MCF 10A (cell line): ENCODE measurements around the gene NUAK2. TPM values are rescaled to one million over a fixed set of nuclear protein-coding genes. Genes with fewer than 3 reads are reported as not detected.

Experiments
- BruUV-seq: library from RNA; stranded (reverse); fragments of 400-500 nt; replicated peaks from 2 replicates; lab custom pipeline; 2021; lab: Mats Ljungman, UMichigan
- CTCF ChIA-PET: fragments of 300-600 bp; sonication (Branson Sonifier 250); formaldehyde crosslinking; extraction: SDS; loops from one replicate; lab custom pipeline; 2021; ENCODE audit warnings: antibody characterized with exemption, inconsistent platforms; lab: Yijun Ruan, JAX
- POLR2A ChIA-PET: fragments of 300-600, 350-650 bp; sonication (Branson Sonifier 250); formaldehyde crosslinking; extraction: SDS; loops from one replicate; lab custom pipeline; 2020; ENCODE audit warnings: antibody characterized with exemption, inconsistent platforms; lab: Yijun Ruan, JAX
- DNase-seq: peaks from one replicate; pipeline ENCODE4 v3.0.0-alpha.2; 2018; ENCODE audit not compliant: unreplicated experiment
- H3K27ac Mint-ChIP-seq: one replicate; pipeline ENCODE4 v1.8.0; 2022; ENCODE audit warnings: mild to moderate bottlenecking, low read depth, mixed read lengths; ENCODE audit not compliant: unreplicated experiment
- H3K27me3 Mint-ChIP-seq: one replicate; pipeline ENCODE4 v1.8.0; 2022; ENCODE audit warnings: mixed read lengths; ENCODE audit not compliant: insufficient read depth, unreplicated experiment
- H3K36me3 Mint-ChIP-seq: one replicate; pipeline ENCODE4 v1.8.0; 2022; ENCODE audit warnings: mild to moderate bottlenecking, moderate library complexity, mixed read lengths; ENCODE audit not compliant: insufficient read depth, unreplicated experiment
- H3K4me1 Mint-ChIP-seq: one replicate; pipeline ENCODE4 v1.8.0; 2022; ENCODE audit warnings: mixed read lengths; ENCODE audit not compliant: insufficient read depth, unreplicated experiment
- H3K4me3 Mint-ChIP-seq: one replicate; pipeline ENCODE4 v1.8.0; 2022; ENCODE audit warnings: mild to moderate bottlenecking, moderate library complexity, mixed read lengths; ENCODE audit not compliant: unreplicated experiment
- H3K9me3 Mint-ChIP-seq: one replicate; pipeline ENCODE4 v1.8.0; 2022; ENCODE audit warnings: mixed read lengths; ENCODE audit not compliant: unreplicated experiment
- intact Hi-C: fragments of 100-400 bp; cut with micrococcal nuclease; formaldehyde crosslinking; loops from 2 replicates; pipeline ENCODE4 v1.14.1; 2022
- total RNA-seq: library from RNA; stranded (reverse); gene quantifications from 2 replicates; pipeline ENCODE4 v1.2.3, GENCODE V29; 2022
- TF ChIP-seq, protein P1 (sequence below): fragments of 200-600 bp; IDR thresholded peaks from one replicate; pipeline ENCODE4 v1.8.0; 2022; ENCODE audit warnings: antibody characterized with exemption, mild to moderate bottlenecking; ENCODE audit not compliant: unreplicated experiment

NUAK2 gene
- total RNA-seq, 1 experiment from 2014 or later, result 6.0 TPM

DNA sequence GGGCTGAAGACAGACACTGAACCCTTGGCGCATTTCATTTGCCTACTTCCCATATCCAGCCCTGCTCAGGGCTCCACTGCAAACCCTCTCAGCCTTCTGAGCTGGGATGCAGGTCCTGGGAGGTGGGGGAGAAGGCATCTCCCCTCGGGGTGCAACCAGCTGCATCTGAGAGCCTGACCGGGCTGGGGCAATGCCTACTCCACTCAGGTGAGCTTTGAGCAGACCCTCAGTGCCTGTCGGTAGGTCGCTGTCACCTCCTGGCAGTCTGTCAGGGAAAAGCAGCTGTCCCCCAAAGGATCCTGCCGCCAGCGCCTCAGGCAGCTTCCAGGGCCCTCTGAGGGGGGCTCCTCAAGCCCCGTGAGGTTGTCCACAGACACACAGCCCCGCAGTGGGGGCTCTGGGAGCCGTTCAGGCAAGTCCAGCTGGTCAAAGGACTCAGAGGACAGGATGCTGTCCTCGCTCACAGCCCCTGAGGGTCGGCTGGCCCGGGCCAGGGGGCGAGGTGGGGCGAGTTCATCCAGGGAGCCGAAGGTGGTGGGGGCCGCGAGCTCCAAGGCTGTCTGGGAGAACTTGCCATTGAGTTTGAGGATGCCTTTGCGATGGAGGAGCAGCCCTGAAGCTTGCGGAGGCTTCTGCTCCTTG lies 18.2 kb downstream of the NUAK2 start:
- DNase-seq, result no peak
- Mint-ChIP-seq H3K4me1 (peaks cover 29% of the 10 kb centered on the region), H3K9me3 (no peaks in the 10 kb centered on the region), H3K27ac (no peak overlapping the region), H3K36me3 (peaks cover 58% of the 10 kb centered on the region), H3K4me3 (no peak overlapping the region), H3K27me3 (no peaks in the 10 kb centered on the region)
- TF ChIP-seq, protein P1, sequence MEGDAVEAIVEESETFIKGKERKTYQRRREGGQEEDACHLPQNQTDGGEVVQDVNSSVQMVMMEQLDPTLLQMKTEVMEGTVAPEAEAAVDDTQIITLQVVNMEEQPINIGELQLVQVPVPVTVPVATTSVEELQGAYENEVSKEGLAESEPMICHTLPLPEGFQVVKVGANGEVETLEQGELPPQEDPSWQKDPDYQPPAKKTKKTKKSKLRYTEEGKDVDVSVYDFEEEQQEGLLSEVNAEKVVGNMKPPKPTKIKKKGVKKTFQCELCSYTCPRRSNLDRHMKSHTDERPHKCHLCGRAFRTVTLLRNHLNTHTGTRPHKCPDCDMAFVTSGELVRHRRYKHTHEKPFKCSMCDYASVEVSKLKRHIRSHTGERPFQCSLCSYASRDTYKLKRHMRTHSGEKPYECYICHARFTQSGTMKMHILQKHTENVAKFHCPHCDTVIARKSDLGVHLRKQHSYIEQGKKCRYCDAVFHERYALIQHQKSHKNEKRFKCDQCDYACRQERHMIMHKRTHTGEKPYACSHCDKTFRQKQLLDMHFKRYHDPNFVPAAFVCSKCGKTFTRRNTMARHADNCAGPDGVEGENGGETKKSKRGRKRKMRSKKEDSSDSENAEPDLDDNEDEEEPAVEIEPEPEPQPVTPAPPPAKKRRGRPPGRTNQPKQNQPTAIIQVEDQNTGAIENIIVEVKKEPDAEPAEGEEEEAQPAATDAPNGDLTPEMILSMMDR, result no peak
- CTCF ChIA-PET, result interaction anchor here (0.7 to 17.1 kb wide), 7 partner anchors 10 to 304 kb away, joined by 3 to 197 read pairs (median 5); partner anchors contain the start of gene NUAK2
- intact Hi-C loops, result no loop called here
- no TSS peak for BruUV-seq
- POLR2A ChIA-PET, result interaction anchor here (1.8 to 13.2 kb wide), 3 partner anchors 9 to 18 kb away, joined by 4 to 243 read pairs (median 201); partner anchors contain the start of gene NUAK2

DNA sequence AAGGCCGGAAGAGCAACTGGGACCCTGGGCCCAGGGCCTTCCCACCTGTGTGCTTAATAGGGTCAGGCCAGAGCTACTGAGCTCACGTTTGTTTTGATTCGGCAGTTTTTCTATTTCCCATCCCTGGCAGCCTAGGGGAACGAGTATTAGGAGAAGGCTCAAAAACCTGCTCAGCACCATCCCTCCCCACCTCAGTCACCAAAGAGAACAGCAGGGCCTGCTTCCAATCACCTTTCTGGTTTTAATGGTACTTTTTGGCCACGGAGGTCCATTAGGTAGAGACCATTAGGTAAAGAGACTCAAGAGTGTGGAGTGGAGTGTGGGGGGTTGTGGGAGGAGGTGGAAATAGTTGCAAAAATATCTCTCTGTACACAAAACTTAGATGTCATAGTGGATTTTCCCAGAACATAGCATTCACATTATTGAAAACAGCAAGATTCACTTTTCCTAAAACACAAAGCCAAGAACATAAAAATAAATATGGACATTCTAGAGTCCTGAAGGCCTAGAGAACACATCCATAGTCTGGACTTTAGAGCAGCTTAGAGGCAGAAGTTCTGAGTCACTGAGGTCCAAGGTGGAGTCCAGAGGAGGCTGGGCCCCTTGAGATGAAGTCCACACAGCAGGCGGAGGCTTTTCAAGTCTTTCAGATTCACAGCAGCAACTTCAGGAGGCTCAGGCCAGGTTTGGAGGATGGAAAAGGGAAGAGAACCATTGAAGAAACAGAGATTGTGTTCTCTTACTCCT lies 19.5 kb downstream of the NUAK2 start:
- no peaks in the 10 kb centered on the region for H3K9me3 Mint-ChIP-seq
- no peaks in the 10 kb centered on the region for H3K27me3 Mint-ChIP-seq
- intact Hi-C loops, result no loop called here
- POLR2A ChIA-PET, result interaction anchor here (1.0 to 13.2 kb wide), 5 partner anchors 10 to 31 kb away, joined by 3 to 243 read pairs (median 8); partner anchors contain the start of gene NUAK2
- DNase-seq, result no peak
- CTCF ChIA-PET, result interaction anchor here (0.7 to 17.1 kb wide), 6 partner anchors 16 to 72 kb away, joined by 3 to 197 read pairs (median 4); partner anchors contain the start of gene NUAK2
- peaks cover 44% of the 10 kb centered on the region for H3K36me3 Mint-ChIP-seq
- peaks cover 41% of the 10 kb centered on the region for H3K4me1 Mint-ChIP-seq
- peak overlapping the region; percentile 23 for H3K27ac Mint-ChIP-seq
- TSS peak; percentile 22 for BruUV-seq
- H3K4me3 Mint-ChIP-seq, result no peak overlapping the region
- TF ChIP-seq, protein P1, result no peak

DNA sequence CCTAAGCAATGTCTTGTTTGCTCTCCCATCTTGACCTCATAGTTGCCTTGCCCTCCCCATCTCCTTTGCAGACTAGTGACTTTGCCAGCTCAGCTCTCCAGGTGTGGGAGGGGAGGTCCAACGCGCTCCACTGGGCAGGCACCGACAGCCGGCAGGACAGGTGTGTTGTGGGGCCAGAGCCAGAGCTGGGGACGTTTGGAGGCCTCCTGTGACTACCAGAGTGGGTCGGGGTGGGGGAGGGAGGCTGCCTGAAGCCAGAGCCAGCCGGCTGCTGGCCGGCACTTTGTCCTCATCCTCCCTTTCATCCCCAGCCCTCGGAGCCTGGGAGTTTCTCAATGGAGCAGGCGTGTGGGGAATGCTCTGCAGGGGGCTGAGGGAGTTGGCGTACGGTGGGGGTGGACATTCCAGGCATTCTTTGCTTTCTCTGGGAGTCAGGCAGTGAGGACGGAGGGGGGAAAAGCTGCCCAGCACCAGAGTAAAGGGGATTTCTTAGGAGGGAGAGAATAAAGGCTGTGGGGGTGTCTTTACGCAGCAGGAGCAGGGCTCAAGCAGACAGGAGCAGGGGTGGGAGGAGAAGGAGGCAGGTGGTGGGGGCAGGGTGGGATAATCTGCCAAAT lies 20.2 kb downstream of the NUAK2 start:
- intact Hi-C loops, result no loop called here
- DNase-seq, result peak; percentile 91
- POLR2A ChIA-PET, result interaction anchor here (1.0 to 13.2 kb wide), 6 partner anchors 10 to 242 kb away, joined by 3 to 243 read pairs (median 6); partner anchors contain the start of gene NUAK2
- Mint-ChIP-seq H3K27me3 (no peaks in the 10 kb centered on the region), H3K4me1 (peaks cover 47% of the 10 kb centered on the region), H3K36me3 (peaks cover 40% of the 10 kb centered on the region), H3K4me3 (no peak overlapping the region), H3K27ac (peak overlapping the region; percentile 23), H3K9me3 (no peaks in the 10 kb centered on the region)
- TF ChIP-seq, protein P1, result no peak
- BruUV-seq, result no TSS peak
- CTCF ChIA-PET, result interaction anchor here (0.6 to 17.1 kb wide), 9 partner anchors 16 to 72 kb away, joined by 3 to 197 read pairs (median 3); partner anchors contain the start of gene NUAK2
